Omental fat pad (tissue), 4 donors: ENCODE data around the gene USP37. TPM values are rescaled to one million over a fixed set of nuclear protein-coding genes. Genes with fewer than 3 reads are reported as not detected.

ENCODE experiments used
- ATAC-seq: fragments of 150-250 bp; one replicate; pipeline ENCODE4 v1.9.1; 2016; ENCODE audit warnings: mild to moderate bottlenecking, moderate library complexity; ENCODE audit not compliant: low FRiP score
- DNase-seq: peaks from one replicate; pipeline ENCODE4 v3.0.0-alpha.2; 2019; ENCODE audit warnings: low spot score
- total RNA-seq, 4 donors: library from RNA; depleted of rRNA; stranded (reverse); fragments of >200 nt; gene quantifications; one replicate each; pipeline ENCODE4 v1.1.0, GENCODE V29; 2016
- TF ChIP-seq, protein P1 (sequence below), 3 donors: fragments of 450-650 bp; IDR thresholded peaks; one replicate each; pipeline ENCODE4 v1.5.1; 2016 to 2017; ENCODE audit warnings: antibody characterized with exemption in 3 of 3, mild to moderate bottlenecking in 3 of 3, moderate library complexity in 2 of 3

USP37 gene
- total RNA-seq, 4 donors from 2014 or later: 8.5 to 44.6 (median 12.2) TPM

DNA sequence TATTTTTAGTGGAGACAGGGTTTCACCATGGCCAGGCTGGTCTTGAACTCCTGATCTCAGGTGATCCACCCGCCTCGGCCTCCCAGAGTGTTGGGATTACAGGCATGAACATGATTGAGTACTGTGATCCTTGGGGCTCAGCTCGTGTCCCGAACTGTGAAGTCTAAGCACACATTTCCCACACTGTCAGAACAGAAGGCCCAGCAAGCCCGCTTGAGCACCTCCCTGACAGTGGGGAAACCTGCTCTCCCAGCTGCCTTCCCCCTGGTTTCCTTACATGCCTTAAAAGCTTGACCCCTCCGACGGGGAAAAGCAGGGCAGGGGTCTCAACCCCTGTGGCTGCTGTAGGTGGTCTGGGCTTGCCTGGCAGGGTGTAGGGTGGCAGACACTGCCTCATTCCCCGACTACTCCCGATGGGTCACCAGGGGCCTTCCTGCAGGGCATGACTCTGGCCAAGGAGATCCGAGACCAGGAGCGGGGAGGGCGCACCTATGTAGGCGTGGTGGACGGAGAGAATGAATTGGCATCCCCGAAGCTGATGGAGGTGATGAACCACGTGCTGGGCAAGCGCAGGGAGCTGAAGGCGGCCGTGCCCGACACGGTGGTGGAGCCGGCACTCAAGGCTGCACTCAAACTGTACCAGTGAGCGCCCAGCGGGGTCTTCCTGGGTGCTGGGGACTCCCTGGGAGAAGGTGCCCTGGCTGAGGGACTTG is 139.1 kb downstream of the USP37 start:
- no peak for ATAC-seq
- DNase-seq: no peak
- TF ChIP-seq, protein P1, sequence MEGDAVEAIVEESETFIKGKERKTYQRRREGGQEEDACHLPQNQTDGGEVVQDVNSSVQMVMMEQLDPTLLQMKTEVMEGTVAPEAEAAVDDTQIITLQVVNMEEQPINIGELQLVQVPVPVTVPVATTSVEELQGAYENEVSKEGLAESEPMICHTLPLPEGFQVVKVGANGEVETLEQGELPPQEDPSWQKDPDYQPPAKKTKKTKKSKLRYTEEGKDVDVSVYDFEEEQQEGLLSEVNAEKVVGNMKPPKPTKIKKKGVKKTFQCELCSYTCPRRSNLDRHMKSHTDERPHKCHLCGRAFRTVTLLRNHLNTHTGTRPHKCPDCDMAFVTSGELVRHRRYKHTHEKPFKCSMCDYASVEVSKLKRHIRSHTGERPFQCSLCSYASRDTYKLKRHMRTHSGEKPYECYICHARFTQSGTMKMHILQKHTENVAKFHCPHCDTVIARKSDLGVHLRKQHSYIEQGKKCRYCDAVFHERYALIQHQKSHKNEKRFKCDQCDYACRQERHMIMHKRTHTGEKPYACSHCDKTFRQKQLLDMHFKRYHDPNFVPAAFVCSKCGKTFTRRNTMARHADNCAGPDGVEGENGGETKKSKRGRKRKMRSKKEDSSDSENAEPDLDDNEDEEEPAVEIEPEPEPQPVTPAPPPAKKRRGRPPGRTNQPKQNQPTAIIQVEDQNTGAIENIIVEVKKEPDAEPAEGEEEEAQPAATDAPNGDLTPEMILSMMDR (IDR thresholded peaks at IDR 0.05): no peak

DNA sequence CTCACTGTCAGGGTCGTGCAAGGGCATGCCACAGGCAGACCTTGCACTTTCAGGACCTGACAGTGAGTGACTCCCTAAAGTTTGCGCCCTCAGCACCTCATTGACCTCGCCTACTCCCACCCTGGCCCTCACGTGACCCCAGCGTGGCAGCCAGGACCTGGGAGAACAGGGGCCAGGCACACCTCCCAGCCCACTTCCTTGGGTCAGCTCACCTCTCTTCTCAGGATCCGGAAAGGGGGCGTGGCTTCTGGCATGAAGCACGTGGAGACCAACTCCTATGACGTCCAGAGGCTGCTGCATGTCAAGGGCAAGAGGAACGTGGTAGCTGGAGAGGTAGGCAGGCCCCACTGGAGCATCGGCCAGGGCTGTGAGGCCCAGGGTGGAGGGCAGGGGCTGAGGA is 140.4 kb downstream of the USP37 start:
- ATAC-seq (no peak), DNase-seq (no peak)
- TF ChIP-seq, protein P1 (IDR thresholded peaks at IDR 0.05): no peak

DNA sequence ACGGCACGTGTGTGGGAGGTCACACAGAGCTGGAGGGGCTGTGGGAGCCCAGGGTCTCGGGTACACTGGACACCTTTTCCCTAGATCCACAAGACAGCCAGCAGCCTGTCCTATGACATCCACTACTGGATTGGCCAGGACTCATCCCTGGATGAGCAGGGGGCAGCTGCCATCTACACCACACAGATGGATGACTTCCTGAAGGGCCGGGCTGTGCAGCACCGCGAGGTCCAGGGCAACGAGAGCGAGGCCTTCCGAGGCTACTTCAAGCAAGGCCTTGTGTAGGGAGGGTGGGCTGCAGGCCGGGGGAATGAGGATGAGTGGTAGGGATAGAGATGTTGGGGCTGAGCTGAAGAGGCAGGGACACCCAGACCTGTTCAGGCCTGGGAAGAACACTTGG is 142.6 kb downstream of the USP37 start:
- TF ChIP-seq, protein P1 (IDR thresholded peaks at IDR 0.05): no peak
- ATAC-seq: no peak

DNA sequence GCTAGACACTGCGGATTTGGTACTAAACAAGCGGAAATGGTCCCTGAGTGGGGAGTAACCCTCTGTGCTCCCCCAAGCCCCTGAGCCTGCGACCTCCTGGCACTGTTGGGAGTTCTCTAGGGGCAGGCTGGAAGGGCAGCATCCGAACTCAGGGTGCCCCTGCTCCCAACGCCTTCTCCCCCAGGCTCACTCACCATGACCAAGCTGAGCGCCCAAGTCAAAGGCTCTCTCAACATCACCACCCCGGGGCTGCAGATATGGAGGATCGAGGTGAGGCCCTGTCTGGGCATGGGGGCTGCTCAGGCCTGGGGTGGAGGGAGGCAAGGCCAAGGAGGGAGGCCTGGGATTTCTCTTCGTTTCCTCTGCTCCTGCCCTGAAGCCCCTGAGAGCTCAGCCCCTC is 144.6 kb downstream of the USP37 start:
- DNase-seq: no peak
- TF ChIP-seq, protein P1 (IDR thresholded peaks at IDR 0.05): no peak

More for the DNA sequence above, 142.6 kb downstream of the USP37 start:
- DNase-seq: no peak

DNA sequence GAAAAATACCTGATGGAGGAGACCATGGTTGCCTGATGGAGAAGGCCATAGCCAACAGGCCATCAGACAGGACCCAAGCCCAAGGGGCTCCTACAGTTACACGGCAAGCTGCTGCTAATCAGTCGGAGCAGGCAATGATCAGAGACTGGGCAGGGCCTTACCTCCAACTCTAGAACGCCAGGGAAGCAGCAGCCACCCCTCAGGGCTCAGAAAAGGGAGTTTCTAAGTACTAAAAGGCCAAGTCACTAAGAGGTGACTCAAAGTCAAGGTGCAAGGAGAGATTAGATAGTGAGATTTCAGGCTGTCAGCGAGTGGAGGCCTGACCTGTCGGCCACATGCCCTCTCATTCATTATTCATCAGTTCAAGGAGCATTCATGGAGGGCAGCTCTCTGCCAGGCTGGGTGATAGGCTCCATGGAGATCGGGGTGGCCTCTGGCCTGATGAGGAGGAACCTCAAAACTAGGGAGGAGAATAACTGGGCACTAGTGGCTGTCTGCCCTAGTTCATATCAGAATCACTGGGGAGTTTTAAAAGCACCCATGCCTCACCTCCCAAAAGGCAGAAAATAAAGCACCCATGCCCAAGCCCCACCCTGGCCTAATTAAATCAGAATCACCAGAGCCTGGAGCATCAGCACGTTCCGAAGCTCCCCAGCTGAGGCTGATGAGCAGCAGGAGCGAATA is 145.6 kb downstream of the USP37 start:
- ATAC-seq (no peak), DNase-seq (no peak)
- TF ChIP-seq, protein P1 (IDR thresholded peaks at IDR 0.05): no peak

More for the DNA sequence above, 144.6 kb downstream of the USP37 start:
- ATAC-seq: no peak

DNA sequence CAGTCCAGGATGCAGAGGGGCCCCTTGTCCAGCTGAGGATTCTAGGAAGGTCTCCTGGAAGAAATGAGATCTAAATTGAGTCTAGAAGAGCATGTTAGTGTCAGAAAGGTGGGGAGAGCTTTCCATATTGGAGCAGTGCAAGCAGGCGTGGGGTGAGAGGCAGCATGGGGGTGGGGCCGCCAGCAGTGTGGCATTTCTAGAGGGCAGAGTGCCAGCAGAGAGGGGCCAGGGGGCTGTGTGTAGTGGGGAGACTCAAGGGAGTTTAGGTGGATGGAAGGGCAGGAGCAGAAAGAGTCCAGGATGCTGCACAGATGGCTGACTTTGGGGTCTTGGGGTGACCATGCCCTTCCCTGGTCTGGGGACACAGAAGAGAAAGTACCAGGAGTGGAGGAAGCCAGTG is 147.1 kb downstream of the USP37 start:
- ATAC-seq (no peak), DNase-seq (no peak)
- TF ChIP-seq, protein P1 (IDR thresholded peaks at IDR 0.05): no peak
